T-helper 22 cell (primary cell): ENCODE measurements around the gene SKIDA1.

Experiments used
- DNase-seq: peaks from one replicate; pipeline ENCODE4 v3.0.0-alpha.2; 2020; ENCODE audit warnings: low read depth

SKIDA1 gene

DNA sequence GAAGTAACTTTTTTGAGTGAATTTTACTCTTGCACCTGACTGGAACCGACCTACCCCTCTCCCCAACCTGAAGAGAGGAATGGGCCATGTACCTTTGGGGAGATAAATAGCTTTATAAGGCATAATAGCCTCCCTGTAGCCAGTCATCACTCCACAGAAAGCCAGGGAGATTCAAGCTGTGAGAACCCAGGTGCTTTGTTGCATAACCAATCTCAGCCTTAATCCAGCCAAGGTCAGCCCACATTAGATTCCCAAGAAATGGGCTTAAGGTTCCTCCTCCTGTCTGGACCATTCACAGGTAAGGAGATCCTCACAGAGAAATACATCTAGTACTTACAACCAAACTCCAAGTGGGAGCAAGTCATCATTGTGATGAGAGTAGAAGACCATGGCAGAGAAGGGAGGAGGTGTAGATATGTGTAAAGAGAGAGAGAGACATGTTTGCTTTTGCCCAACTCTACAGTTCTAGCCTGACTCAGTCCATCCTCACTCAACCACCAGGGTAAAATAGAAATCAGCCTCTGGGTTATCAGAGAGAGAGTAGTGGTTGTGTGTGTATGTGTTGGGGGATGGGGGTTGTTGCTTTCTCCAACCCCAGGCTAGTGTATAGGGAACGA lies 23.6 kb downstream of the SKIDA1 start:
- no peak for DNase-seq

DNA sequence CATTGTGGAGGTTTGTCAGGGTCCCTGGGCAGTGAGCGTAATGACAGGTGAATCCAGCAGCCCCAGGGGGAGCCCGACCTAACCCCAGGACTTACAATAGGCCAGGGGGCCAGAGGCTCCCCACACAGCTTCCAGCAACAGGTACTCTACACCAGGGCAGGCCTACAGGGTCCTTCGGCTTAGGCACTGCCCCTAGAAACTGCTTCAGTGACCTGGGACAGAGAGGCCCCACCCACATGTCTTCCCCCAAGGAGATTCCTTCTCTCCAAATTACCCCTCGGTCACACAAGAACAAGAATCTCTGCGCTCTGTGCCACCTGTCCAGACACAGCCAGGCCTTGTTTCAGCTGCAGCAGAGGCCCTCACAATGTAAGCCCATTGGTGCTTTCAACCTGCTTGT lies 24.4 kb downstream of the SKIDA1 start:
- no peak for DNase-seq

DNA sequence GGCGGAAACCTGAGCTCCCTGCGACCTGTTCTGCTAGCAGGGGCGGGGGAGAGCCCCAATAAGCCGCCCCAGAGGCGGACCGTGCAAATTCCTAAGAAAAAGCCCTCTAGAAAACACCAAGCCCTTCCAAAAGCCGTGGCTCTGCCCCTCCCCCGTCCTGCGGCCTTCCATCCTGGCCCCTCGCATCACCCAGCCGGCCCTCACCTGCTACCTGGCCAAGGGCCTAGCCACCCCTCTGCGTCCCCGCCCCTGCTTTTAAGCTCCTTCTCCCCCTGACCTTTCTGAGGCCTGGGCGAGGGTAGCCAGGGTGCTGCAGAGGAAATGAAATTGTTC lies 24.9 kb downstream of the SKIDA1 start:
- DNase-seq = no peak

DNA sequence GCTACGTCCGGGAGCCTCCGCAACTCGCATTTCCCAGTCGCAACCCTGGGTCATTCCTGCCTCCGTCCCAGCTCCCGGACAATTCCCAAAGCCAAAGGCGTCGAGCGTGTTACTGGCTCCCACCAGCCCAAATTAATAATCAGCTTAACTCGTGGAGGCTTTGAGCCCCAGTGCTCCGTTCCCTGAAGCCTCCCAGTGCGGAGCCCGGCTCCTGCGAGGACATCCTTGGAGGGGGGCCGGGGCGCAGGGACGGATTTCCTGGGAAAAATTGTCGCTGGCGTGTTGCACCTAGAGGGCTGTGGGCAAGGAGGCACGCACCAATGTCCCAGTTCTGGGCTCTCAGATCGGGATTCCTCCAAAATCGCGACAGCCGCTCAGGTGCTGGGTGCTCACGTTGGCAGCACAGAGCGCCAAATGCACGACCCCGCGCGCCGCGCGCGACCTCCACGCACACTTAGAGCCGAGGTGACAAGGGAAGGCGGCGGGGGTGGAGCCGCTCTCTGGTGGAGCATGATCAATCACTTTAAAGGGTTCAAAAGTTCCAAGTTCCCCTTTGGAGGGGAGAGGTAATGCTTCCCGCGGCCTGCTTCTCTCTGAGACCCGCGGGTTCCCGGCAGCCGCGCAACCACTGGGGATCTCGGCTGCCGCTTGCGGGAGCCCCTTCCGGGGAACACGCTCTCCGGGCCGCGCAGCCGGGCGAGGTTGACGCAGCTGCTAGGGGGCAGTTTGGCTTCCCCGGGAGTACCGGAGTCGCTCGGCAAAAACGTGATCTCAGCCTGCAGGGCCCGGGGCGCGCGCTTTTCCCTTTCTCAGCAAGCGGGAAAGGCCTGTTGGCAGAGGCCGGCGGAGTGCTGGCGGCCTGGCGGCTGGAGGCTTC lies 25.5 kb downstream of the SKIDA1 start:
- no peak for DNase-seq

DNA sequence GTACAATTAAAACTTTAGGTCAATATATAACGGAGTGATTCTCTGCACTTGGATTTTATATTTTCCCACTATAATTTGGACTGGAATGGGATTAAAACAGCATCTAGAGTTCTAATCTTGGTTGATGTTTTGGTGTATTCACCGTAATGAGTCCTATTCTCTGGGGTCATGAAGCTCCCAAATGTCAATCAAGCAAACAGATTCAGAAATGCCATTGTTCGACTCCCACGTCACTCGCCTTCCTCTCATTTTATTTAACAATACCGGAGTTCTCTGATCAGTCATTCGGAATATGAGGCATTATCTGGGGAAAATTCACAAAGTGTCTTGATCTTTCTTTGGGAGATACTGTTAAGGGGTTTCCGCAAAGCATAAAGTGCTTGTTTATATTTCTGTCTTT lies 26.5 kb downstream of the SKIDA1 start:
- no peak for DNase-seq

DNA sequence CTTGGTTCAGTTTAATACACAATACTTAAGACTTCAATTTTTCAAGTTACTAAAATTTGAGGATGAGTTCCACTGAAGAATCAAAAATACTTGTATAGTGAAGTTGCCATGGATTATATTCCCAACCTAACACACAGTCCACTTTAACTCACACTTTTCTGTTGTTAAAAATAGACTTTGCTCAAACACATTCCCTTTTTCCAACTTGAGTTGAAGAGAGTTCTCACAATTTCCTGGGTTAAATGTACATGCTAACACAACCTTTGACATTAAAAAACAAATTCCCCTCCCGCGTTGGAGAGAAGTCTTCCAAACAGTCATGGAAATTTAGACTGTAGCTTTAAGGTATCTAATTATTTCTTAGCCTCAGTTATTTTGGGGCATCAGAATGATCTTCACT lies 27.1 kb downstream of the SKIDA1 start:
- DNase-seq = no peak

DNA sequence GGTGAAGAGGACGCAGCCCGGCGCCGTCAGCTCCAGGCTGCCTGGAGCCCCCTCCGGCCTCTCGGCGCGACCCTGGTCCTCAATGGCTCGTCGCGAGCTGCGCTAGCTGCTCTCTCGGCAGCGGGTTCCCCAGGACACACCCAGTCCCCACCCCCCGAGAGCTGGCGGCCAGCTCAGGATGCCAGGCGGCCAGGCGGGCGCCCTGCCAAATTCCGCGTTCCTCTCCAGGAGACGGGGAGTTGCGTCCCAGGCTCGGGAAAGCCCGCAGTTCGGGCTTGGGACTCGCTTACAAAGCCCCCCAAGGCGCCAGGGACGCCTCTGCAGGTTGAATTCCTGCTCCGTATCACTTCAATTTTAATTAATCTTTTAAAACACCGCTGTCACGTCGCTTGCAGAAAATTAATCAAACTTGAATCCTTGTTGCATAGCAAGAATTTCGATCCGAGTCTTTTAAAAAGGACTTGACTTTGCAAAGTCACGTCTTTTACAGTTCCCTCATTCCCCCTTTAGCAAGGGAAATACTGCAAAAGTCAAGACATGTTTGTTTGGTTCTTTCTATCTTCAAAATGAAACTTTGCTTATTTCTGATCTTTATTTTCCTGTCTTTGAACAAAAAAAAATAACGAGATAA lies 28.2 kb downstream of the SKIDA1 start:
- no peak for DNase-seq

DNA sequence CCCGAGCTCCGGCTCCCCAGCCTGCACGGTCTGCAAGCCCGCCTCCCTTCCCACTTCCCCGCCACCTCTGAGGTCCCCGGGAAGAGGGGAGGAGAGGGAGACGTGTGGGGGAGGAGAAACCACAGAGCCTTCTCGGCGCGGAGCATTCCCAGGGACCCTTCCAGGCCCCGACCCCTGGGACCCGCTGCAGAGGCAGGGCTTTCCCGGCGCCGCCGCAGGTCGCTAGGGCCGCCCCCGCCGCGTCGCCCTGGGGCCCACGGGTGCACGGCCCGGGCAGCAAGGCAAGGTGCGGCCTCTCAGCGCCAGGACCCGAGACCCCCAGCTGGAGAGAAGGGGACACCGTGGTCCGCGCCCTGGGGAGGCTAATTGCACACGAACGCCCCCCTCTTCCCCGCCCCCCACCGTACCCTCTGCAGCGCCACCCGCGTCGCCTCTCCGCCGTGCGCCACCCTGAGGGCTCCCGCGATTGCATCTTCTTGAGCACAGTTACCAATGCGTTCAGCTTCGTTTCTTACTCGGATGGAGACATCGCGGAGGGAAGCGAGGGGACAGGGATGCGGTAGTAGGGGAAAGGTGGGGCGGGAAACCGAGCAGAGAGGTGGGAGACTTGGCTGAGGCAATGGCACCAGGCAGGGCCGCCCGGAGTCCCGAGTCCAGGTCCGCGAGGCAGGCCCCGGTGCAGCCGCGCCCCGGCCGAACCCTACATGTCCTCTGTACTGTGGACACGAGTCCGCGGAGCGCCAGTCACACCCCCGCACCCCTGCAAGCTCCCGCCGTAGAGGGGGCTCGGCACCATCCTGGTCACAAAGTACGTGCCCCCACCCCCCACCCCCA lies 28.9 kb downstream of the SKIDA1 start:
- DNase-seq = peak; percentile 16

DNA sequence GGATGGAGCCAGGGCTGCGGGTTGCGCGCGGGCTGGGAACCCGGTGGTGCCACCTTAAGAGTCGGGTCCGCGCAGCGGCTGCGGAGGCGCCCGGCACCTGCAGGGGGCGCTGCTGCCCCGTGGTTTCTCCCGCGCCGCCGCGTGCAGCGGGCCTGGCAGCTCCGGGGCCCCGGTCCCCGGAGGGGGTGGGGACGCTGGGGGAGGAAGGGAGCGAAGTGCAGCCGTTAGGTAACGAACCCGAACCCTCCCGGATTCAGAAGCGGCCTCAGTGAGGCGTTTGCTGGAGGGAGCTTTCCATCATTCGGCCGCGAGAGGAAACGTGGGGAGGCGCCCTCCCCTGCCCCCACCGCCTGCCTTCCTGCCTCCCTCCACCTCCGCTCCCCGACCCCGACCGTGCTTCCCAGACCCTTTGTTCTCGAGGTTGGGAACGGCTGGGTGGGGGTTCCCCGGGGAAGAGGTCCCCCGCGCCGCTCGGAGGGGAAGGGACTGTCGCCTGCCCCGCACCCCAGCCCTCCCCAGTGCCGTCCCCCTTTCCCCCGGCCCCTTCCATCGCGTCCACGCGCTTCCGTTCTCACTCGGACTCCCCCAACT lies 29.6 kb downstream of the SKIDA1 start:
- DNase-seq = peak; percentile 59

DNA sequence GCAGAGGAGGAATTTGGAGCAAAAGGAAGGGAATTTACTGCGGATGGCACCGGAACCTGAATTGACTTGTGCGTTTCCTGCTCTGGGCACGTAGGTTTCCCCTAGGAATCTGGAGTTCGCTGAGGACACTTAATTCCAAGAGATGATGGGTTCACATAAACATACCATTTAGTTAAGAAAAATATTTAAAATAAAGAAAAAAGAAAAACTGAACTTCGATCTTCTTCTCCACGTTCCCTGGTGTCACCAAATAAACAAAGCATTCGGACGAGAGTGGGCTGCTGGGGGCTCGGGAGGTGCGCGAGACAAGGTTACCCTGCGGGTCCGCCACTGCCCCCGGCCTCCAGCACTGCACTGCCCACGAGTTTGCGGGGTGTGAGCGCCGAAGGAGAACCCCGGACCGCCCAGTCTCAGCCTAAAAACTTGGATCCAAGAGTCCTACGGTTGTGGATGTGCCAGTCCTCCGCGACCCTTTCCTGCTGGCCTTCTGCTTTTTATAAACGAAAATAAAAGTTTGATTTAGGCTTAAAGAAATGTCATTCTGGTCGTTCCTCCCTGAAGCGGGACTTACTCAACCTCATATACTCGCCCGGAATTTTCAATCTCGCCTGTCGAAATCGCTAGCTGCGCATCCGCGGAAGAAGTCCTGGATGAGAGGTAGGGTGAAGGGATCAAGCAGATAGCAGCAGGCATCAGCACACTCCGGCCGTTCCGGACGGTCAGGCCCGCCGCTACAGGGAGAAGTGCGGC lies 30.3 kb downstream of the SKIDA1 start:
- no peak for DNase-seq

DNA sequence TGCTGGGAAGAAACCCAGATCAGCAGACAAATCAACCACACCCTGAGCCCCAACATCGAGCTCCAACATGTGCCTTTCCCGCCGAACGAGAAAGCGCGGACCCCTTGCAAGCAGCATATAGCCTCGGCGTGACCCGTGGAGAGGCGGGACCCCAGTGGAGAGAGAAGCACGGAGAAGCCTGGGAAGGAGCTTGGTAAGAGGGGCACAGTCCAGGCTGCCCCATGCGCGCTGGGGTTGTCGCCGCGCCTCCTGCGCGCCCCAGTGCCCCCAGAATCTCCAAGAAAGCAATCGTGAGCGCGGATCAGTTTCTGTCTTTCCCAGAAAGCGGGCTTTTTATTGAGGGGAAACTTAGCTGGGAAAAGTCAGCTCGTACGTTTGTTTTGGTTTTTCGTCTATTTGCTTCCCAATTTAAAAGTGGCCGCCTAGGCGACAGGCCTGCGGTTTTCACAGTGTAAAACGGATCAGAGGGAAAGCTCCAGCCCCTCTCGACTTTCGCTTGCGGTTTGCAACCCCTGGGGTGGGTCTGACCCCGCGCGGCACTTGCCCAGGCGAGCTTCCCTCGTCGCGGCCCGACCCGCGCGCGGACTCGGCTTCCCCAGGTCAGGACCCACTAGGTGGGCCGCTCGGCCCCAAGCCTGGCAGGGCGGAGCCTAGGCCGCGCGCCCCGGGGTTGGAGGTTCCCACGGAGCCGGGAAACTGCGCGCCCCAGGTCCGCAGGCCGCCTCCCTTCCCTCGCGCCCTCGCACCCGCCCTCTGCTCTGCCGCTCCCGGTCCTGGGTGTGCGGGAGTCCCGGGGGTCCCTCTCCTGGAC lies 31.1 kb downstream of the SKIDA1 start:
- DNase-seq = no peak

DNA sequence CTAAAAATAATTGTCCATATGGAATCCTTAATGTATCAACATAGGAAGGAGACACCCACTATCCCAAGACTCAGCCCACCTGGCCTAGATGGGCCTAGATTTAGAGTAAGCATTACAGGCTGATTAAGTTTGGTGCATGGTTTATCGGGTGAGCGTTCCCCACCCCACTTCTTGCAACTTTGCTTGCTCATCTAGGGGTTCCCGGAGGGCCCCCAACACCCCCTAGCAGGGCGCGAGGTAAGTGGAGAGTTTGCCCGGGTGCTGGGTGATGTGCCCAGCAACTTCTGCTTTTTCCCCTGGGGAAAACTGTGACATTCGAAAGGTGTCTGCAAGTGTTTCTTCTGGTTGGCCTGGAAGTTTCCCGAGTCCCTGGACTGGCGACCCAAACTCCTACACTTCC lies 31.7 kb downstream of the SKIDA1 start:
- no peak for DNase-seq

DNA sequence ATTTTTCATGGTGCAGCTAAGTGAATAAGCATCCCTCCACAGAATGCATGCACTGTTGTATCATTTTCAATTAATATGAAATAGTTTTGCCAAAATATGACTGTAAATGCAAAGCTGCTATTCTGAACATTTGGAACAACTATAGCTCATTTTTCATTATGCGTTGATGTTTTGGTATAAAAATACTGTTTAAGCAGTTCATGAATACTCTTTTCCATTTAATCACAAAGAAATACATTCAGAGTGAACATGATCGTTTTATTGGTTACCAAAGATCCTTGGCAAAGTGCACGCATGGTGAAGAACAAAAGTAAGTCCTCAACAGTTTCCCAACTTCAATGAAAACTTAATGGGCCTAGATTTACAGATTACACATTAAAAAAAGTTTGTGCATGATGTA lies 33.1 kb downstream of the SKIDA1 start:
- DNase-seq = no peak

DNA sequence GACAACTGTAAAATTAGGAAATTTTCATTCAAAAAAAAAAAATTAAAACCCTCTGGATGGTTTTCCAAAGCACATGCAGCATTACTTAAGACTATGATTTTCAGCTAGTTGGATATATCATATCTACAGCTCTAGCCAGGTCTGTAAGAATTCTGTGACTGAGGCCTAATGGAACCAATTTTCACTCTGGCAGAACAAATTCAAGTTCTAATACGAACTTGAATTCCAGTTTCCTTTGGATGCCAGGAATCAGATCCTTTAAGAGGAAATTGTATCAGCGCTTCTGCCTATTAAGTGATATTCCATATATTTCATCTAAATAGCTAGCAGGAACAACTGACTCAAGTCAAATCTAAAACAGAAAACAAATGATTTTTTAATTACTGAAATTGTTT lies 34.8 kb downstream of the SKIDA1 start:
- DNase-seq = no peak

DNA sequence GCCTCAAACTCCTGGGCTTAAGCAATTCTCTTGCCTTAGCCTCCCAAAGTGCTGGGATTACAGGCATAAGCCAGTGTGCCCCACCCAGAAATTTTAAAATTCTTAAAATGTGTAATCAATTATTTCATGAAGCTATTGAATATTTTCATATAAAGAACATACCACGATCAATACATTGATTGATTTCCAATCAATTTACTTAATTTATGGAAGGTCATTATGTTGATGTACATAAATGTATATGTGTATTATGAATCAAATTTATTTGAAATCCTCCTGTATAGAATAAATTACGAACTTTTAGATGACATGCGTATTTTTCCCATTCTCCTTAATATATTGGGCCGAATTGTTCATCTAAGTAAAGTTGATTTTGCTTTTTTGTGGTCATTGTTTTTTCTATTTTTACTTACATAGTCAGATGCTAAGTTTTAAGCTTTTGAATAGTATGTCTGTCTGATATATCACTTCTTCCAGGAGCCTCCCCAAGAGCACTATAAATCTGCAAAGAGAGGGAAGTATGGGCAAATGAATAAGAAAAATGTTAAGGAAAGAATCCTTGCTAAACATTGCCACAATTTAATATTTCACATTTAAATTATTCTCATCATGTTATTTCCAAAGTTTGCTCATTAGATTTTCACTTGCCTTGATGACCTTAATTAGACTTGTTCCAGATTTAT lies 35.3 kb downstream of the SKIDA1 start:
- no peak for DNase-seq

DNA sequence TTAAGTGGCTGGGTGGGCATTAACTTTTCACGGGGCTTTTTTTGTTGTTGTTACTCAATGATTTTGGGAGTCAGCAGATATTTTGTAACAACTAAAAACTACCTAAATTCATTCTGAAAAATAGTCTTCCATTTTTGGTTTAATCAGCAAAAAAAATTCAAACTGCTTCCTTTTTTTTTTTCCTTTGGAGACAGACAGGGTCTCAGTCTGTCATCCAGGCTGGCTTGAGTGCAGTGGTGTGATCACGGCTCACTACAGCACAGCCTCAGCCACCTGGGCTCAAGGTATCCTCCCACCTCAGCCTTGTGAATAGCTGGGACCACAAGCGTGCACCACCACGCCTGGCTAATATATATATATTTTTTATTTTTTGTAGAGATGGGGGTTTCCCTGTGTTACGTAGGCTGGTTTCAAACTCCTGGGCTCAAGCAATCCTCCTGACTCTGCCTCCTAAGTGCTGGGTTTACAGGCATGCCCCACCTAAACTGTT lies 36.5 kb downstream of the SKIDA1 start:
- no peak for DNase-seq

DNA sequence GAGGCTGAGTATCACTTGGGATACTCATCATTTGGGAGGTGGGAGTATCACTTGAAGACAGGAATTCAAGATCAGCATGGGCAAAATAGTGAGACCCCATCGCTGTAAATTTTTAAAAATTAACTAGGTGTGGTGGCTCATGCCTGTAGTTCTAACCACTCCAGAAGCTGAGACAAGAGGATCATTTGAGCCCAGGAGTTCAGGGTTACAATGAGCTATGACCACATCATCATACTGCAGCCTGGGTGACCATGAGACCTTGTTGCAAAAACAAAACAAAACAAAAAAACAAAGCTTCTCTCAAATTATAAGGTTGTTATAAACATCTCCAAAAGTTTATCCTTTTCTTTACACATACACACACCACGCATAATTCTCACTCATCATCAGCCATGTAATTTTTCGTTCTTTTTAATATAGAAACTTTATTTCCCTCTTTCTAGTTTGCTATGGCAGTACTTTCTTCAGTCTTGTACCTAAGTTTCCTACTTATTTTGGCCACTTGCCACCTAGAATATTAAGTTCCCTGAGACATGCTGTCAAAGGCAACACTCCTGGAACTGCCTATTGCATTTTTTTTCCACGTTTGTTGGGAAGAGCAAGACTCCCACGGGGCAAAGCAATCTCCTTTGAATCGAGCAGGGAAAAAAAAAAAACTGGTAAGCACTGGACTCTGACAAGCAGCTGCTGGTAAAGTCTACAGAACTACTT lies 37.1 kb downstream of the SKIDA1 start:
- no peak for DNase-seq

DNA sequence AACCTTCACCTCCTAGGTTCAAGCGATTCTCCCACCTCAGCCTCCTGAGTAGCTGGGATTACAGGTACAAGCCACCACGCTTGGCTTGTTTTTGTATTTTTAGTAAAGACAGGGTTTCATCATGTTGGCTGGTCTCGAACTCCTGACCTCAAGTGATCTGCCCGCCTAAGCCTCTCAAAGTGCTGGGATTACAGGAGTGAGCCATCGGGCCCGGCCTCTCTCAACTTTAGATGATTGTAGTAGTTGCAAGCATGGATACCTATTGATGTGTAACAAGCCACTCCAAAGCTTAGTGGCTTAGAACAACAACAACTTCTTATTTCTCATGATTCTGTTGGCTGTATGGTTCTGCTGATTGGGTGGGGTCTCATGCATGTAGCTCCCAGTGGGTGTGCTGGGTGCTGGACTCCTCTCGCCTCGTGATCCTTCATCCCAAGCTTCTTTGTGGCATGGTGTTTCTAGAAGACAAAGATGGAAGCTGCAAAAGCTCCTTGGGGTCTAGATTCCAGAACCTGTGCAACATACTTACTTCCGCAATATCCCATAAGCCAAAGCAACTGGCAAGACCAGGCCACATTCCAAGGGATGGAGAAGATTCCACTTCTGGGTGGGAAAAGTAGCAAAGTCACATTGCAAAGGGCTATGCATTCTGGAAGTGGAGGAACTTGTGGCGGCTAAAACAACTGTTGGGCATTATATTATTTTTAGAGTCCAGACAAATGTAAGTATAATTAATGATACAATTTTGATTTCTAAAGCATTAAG lies 37.9 kb downstream of the SKIDA1 start:
- DNase-seq = no peak
